PC-3 (cell line): Measurements from ENCODE around the gene MRPS9.

Experiments
- EZH2 ChIP-seq: fragments of 300-600 bp; sonication (generic); IDR thresholded peaks from one replicate; pipeline ENCODE4 v1.6.1; 2017; ENCODE audit warnings: antibody characterized with exemption, mild to moderate bottlenecking, low read length; ENCODE audit not compliant: unreplicated experiment
- TF ChIP-seq, protein P1 (sequence below): fragments of 300-600 bp; sonication (generic); conservative IDR thresholded peaks from 2 replicates; pipeline ENCODE4 v1.5.1; 2017; ENCODE audit warnings: antibody characterized with exemption, low read depth, mild to moderate bottlenecking, low read length

- no peak for TF ChIP-seq EZH2
- TF ChIP-seq, protein P1, sequence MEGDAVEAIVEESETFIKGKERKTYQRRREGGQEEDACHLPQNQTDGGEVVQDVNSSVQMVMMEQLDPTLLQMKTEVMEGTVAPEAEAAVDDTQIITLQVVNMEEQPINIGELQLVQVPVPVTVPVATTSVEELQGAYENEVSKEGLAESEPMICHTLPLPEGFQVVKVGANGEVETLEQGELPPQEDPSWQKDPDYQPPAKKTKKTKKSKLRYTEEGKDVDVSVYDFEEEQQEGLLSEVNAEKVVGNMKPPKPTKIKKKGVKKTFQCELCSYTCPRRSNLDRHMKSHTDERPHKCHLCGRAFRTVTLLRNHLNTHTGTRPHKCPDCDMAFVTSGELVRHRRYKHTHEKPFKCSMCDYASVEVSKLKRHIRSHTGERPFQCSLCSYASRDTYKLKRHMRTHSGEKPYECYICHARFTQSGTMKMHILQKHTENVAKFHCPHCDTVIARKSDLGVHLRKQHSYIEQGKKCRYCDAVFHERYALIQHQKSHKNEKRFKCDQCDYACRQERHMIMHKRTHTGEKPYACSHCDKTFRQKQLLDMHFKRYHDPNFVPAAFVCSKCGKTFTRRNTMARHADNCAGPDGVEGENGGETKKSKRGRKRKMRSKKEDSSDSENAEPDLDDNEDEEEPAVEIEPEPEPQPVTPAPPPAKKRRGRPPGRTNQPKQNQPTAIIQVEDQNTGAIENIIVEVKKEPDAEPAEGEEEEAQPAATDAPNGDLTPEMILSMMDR: no peak
Observed at GRCh38 chr2:105129722-105130232, 91.9 kb downstream of the MRPS9 start.
